Calu3 (cell line): ENCODE results near the gene CLDN6. TPM values are rescaled to one million over a fixed set of nuclear protein-coding genes. Genes with fewer than 3 reads are reported as not detected.

Experiments
- BruUV-seq: library from RNA; stranded (reverse); fragments of 400-500 nt; replicated peaks from 2 replicates; lab custom pipeline; 2021; lab: Mats Ljungman, UMichigan
- CTCF ChIA-PET: fragments of 300-600 bp; sonication (Branson Sonifier 250); formaldehyde crosslinking; loops from one replicate; lab custom pipeline; 2022; ENCODE audit warnings: antibody characterized with exemption; lab: Charles Lee
- DNase-seq: peaks from one replicate; pipeline ENCODE4 v3.0.0; 2022
- H3K27ac Mint-ChIP-seq: one replicate; pipeline ENCODE4 v1.8.0; 2022; ENCODE audit warnings: mixed read lengths; ENCODE audit not compliant: unreplicated experiment
- H3K27me3 Mint-ChIP-seq: one replicate; pipeline ENCODE4 v1.8.0; 2022; ENCODE audit warnings: mixed read lengths; ENCODE audit not compliant: unreplicated experiment
- H3K36me3 Mint-ChIP-seq: one replicate; pipeline ENCODE4 v1.8.0; 2022; ENCODE audit warnings: mild to moderate bottlenecking, moderate library complexity, mixed read lengths; ENCODE audit not compliant: insufficient read depth, unreplicated experiment
- H3K4me1 Mint-ChIP-seq: one replicate; pipeline ENCODE4 v1.8.0; 2022; ENCODE audit warnings: mild to moderate bottlenecking, low read depth, mixed read lengths; ENCODE audit not compliant: unreplicated experiment
- H3K4me3 Mint-ChIP-seq: one replicate; pipeline ENCODE4 v1.8.0; 2022; ENCODE audit warnings: mild to moderate bottlenecking, low read depth, moderate library complexity, mixed read lengths; ENCODE audit not compliant: unreplicated experiment
- H3K9me3 Mint-ChIP-seq: one replicate; pipeline ENCODE4 v1.8.0; 2022; ENCODE audit warnings: low read depth, mixed read lengths; ENCODE audit not compliant: unreplicated experiment
- CTCF ChIP-seq: fragments of 200-600 bp; IDR thresholded peaks from one replicate; pipeline ENCODE4 v1.8.0; 2022; ENCODE audit warnings: antibody characterized with exemption; ENCODE audit not compliant: unreplicated experiment
- intact Hi-C: fragments of 100-400 bp; cut with micrococcal nuclease; formaldehyde crosslinking; loops from one replicate; pipeline ENCODE4 v1.10.0; 2022; ENCODE audit not compliant: unreplicated experiment
- total RNA-seq: library from RNA; stranded (reverse); gene quantifications from 2 replicates; pipeline ENCODE4 v1.2.3, GENCODE V29; 2022

The CLDN6 gene
- total RNA-seq, 1 experiment from 2014 or later: 2.1 TPM

GRCh38 chr16:3012828-3013420 is 5.1 kb downstream of the CLDN6 start, which contains the start of gene CLDN9:
CLDN9 (plus strand) TSS chr16:3012923; CDS start chr16:3013363, 440 bp downstream.
- Mint-ChIP-seq H3K27ac (peak within 1 kb of the TSS; percentile 79), H3K4me1 (peaks cover 48% of the 10 kb centered on the region), H3K36me3 (peaks cover 63% of the 10 kb centered on the region), H3K27me3 (no peaks in the 10 kb centered on the region), H3K9me3 (no peaks in the 10 kb centered on the region), H3K4me3 (peak within 1 kb of the TSS; percentile 60)
- BruUV-seq: no TSS peak
- intact Hi-C loops: no loop called here
- peak; percentile 73 for DNase-seq
- TF ChIP-seq CTCF: no peak
- CTCF ChIA-PET: interaction anchor here (0.9 to 1.2 kb wide), 4 partner anchors 8 to 19 kb away, joined by 3 to 9 read pairs (median 4); no protein-coding TSS in a partner anchor

GRCh38 chr16:3012246-3012645 is 5.7 kb downstream of the CLDN6 start:
- H3K36me3 Mint-ChIP-seq: peaks cover 66% of the 10 kb centered on the region
- CTCF ChIA-PET: interaction anchor here (0.9 to 1.2 kb wide), 4 partner anchors 8 to 19 kb away, joined by 3 to 9 read pairs (median 4); no protein-coding TSS in a partner anchor
- H3K9me3 Mint-ChIP-seq: no peaks in the 10 kb centered on the region
- no TSS peak for BruUV-seq
- H3K27ac Mint-ChIP-seq: peak overlapping the region; percentile 79
- intact Hi-C loops: no loop called here
- H3K4me3 Mint-ChIP-seq: peak overlapping the region; percentile 60
- H3K4me1 Mint-ChIP-seq: peaks cover 55% of the 10 kb centered on the region
- peak; percentile 49 for DNase-seq
- no peaks in the 10 kb centered on the region for H3K27me3 Mint-ChIP-seq
- TF ChIP-seq CTCF: no peak

- H3K27ac Mint-ChIP-seq: no peak overlapping the region
- H3K4me1 Mint-ChIP-seq: peaks cover 65% of the 10 kb centered on the region
- H3K9me3 Mint-ChIP-seq: no peaks in the 10 kb centered on the region
- CTCF ChIA-PET: interaction anchor here (1.6 to 7.7 kb wide), 3 partner anchors 11 to 48 kb away, joined by 5 to 126 read pairs (median 13); partner anchors contain the start of genes CLDN6, HCFC1R1, THOC6 and TNFRSF12A
- H3K36me3 Mint-ChIP-seq: peaks cover 80% of the 10 kb centered on the region
- no peak for TF ChIP-seq CTCF
- no peaks in the 10 kb centered on the region for H3K27me3 Mint-ChIP-seq
- no TSS peak for BruUV-seq
- peak overlapping the region; percentile 48 for H3K4me3 Mint-ChIP-seq
- intact Hi-C loops: no loop called here
- DNase-seq: no peak
These were observed 7.5 kb downstream of the CLDN6 start for GRCh38 chr16:3010510-3010909.

DNA sequence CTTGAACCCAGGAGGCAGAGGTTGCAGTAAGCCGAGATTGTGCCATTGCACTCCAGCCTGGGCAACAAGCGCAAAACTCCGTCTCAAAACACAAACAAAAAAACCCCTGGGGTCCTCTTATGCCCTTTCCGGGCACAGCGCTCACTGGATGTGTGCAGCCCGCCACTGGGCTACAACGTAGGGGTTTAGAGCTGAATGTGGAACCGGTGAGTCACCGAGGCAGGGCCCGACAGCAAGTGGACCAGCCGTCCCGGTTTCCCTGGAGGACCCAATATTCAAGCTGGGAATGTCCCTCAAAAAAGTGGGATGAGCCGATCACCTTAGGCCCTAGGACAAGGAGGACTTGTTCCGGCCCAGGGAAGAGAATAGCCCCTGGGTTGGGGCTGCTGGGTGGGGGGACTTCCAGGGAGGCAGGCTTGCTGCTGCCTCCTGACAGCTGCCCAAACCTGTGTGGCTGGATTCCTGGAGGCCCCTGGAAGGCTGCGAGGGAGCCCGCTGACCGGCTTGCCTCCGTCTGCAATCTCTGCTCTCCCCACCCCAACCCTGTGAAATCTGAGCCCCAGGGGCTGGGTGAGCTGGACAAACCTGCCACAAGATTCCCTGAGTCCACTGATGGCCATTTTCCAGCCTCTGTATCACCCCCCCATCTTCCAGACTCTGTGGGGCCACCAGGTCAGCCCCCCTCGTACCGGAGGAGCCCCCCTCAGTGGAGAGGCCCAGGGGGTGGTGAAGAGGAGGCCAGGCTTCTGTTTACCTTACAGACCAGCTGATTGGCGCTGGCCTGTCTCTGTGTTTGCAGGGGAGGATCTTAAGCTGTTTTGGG is 8.2 kb downstream of the CLDN6 start:
- peak overlapping the region; percentile 89 for H3K27ac Mint-ChIP-seq
- peaks cover 62% of the 10 kb centered on the region for H3K4me1 Mint-ChIP-seq
- H3K27me3 Mint-ChIP-seq: no peaks in the 10 kb centered on the region
- H3K4me3 Mint-ChIP-seq: peak overlapping the region; percentile 48
- TSS peak; percentile 27 for BruUV-seq
- CTCF ChIA-PET: interaction anchor here (1.6 to 7.7 kb wide), 3 partner anchors 12 to 48 kb away, joined by 5 to 126 read pairs (median 13); partner anchors contain the start of genes CLDN6, HCFC1R1, THOC6 and TNFRSF12A
- intact Hi-C loops: no loop called here
- peaks cover 88% of the 10 kb centered on the region for H3K36me3 Mint-ChIP-seq
- no peaks in the 10 kb centered on the region for H3K9me3 Mint-ChIP-seq
- peak; percentile 98 for DNase-seq
- TF ChIP-seq CTCF: no peak
